Lower leg skin (tissue), 4 donors: Measurements from ENCODE around the gene IVNS1ABP. TPM values are rescaled to one million over a fixed set of nuclear protein-coding genes. Genes with fewer than 3 reads are reported as not detected.

Experiments
- DNase-seq, 2 donors: peaks; one replicate each; pipeline ENCODE4 v3.0.0-alpha.2; 2019; ENCODE audit warnings: low spot score in 2 of 2
- H3K4me3 ChIP-seq: fragments of 200-600 bp; sonication (generic); 2 replicates; pipeline ENCODE4 v1.5.1; 2017; ENCODE audit warnings: mild to moderate bottlenecking, low read depth; ENCODE audit not compliant: poor library complexity, severe bottlenecking
- POLR2A ChIP-seq, 2 donors: fragments of 450-650 bp; IDR thresholded peaks; one replicate each; pipeline ENCODE4 v1.6.1; 2016 to 2017; ENCODE audit warnings: antibody characterized with exemption in 2 of 2, mild to moderate bottlenecking in 1 of 2, moderate library complexity in 1 of 2
- WGBS, 2 donors: methylation state at CpG; one replicate each; pipeline ENCODE4 v1.1.5; 2018; 5-methylcytosine and 5-hydroxymethylcytosine counted together
- intact Hi-C: fragments of 100-400 bp; cut with DNase I; formaldehyde crosslinking; loops from one replicate; pipeline ENCODE4 v1.15.0; 2023; ENCODE audit warnings: low total_unique reads
- total RNA-seq, 4 donors: library from RNA; depleted of rRNA; stranded (reverse); fragments of >200 nt; gene quantifications; one replicate each; pipeline ENCODE4 v1.1.0, GENCODE V29; 2016
- TF ChIP-seq, protein P1 (sequence below), 3 donors: fragments of 450-650 bp; IDR thresholded peaks; one replicate each; pipeline ENCODE4 v1.5.1; 2016; ENCODE audit warnings: antibody characterized with exemption in 3 of 3, mild to moderate bottlenecking in 3 of 3, moderate library complexity in 2 of 3

IVNS1ABP gene
- total RNA-seq, 4 donors from 2014 or later: 68.8 to 124 (median 97.7) TPM

DNA sequence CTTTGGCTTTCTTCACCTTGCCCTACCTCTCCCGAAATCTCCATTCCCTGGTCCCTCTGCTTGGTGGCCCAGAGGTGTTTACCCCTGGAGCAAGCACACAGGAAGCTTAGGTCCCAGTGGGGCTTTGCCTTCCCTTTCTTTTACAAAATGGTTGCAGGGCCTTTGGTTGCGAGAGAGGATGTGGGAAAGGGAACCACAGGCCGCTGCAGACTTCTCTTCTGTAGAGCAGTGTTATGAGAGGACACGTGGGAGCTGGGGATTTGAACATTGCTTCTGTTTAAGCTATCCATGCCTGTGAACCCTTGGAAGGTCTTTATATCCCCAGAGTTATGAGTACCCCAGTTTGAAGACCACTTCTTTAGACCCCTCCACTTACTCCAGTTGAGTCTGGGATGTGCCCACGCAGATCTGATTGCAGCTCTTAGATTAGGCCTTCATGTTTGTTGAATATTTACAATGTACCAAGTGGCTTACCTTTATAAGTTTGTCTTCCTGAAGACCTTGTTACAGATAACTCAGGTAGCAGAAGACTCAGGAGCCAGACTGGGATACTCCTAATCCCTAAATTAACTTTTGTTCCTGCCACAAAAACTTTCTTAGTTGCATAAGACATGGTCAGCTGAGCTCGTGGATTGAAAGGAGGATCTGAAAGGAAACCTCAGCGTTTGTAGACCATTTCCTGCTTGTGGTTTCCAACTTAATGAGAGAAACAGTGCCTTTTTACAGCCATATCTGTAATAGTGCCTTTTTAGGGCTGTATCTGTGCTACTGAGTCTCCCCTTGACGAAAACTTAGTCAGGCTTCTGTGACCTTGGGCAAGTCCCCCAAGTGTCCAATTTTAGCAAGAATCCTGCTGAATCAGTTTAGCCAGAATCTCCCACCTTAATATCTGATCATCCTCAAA, 21.9 kb upstream of the IVNS1ABP start:
- 78 to 81% methylated on average over 8 of the region's 8 CpGs for WGBS, 2 donors
- peak in 1 of 2 donors; percentile 31 for DNase-seq
- no peak overlapping the region for H3K4me3 ChIP-seq
- no peak for TF ChIP-seq POLR2A (IDR thresholded peaks at IDR 0.05)
- TF ChIP-seq, protein P1, sequence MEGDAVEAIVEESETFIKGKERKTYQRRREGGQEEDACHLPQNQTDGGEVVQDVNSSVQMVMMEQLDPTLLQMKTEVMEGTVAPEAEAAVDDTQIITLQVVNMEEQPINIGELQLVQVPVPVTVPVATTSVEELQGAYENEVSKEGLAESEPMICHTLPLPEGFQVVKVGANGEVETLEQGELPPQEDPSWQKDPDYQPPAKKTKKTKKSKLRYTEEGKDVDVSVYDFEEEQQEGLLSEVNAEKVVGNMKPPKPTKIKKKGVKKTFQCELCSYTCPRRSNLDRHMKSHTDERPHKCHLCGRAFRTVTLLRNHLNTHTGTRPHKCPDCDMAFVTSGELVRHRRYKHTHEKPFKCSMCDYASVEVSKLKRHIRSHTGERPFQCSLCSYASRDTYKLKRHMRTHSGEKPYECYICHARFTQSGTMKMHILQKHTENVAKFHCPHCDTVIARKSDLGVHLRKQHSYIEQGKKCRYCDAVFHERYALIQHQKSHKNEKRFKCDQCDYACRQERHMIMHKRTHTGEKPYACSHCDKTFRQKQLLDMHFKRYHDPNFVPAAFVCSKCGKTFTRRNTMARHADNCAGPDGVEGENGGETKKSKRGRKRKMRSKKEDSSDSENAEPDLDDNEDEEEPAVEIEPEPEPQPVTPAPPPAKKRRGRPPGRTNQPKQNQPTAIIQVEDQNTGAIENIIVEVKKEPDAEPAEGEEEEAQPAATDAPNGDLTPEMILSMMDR (IDR thresholded peaks at IDR 0.05): no peak
- intact Hi-C loops: no loop called here

DNA sequence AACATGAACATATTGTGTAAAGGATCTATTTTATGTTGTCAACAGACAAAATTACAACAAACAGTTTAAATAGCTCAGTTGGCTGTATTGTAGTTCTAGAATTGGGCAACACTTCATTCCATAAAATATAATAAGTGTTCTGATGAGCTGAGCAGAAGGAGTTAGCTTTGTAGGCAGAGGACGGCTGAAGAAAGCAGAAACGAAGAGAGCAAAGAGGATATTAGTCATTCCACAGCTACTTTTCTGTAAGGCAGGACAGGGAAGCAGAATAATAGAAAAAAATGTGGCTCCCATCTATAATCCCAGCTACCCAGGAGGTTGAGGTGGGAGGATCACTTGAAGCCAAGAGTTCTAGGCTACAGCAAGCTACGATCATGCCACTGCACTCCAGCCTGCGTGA, 20.2 kb upstream of the IVNS1ABP start:
- H3K4me3 ChIP-seq: no peak overlapping the region
- no peak for DNase-seq
- 73 to 79% methylated on average over 4 of the region's 4 CpGs for WGBS, 2 donors
- intact Hi-C loops: no loop called here
- TF ChIP-seq, protein P1 (IDR thresholded peaks at IDR 0.05): no peak
- TF ChIP-seq POLR2A (IDR thresholded peaks at IDR 0.05): no peak

DNA sequence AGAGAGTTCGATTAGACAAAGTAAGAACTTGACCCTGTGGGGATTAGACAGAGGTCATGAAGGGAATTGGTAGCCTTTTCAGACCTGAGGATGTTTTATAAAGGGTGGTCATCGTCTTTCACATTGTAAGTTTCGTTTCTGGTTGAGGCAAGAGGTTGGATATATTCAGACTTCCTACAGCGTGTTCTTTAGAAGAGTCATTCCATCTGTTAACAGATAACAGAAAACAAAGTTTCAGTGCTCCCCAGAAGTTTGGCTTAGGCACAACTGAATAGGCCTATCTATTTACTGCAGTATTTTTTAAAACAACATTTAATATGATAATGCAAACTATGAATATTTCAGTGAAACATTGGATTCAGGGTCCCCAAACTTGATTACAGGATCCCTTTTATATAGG, 17.1 kb upstream of the IVNS1ABP start:
- WGBS, 2 donors: 87% methylated on average over 4 of the region's 4 CpGs
- intact Hi-C loops: no loop called here
- no peak overlapping the region for H3K4me3 ChIP-seq
- DNase-seq: no peak
- no peak for TF ChIP-seq POLR2A (IDR thresholded peaks at IDR 0.05)
- TF ChIP-seq, protein P1 (IDR thresholded peaks at IDR 0.05): no peak

DNA sequence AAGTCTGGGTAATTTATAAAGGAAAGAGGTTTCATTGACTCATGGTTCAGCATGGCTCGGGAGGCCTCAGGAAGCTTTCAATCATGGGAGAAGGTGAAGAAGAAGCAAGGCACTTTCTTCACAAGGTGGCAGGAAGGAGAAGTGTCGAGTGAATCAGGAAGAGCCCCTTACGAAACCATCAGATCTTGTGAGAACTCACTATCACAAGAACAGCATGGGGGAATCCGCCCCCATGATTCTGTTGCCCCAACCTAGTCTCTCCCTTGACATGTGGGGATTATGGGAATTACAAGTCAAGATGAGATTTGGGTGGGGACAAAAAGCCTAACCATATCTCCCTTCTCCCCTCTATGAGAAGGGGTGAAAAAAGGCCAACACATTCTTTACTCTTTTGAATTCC, 11.2 kb upstream of the IVNS1ABP start:
- intact Hi-C loops: no loop called here
- TF ChIP-seq POLR2A (IDR thresholded peaks at IDR 0.05): no peak
- TF ChIP-seq, protein P1 (IDR thresholded peaks at IDR 0.05): no peak
- DNase-seq: no peak
- 92 to 98% methylated on average over 4 of the region's 4 CpGs for WGBS, 2 donors
- H3K4me3 ChIP-seq: no peak overlapping the region

DNA sequence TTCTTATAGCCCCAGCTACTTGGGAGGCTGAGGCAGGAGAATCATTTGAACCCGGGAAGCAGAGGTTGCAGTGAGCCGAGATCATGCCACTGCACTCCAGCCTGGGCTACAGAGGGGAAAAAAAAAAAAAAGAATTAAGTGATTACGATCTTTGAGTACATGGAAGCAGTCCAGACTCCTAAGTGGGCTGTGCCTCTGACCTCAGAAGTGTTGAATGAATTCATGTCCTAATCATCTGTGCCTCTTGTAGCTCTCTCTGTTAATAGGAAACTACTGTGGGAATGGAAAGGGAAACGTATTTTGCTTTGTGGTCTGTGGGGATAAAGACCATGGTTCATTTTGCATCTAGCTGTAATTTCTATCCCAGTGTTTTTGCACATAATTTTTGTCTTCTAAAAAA, 8.4 kb upstream of the IVNS1ABP start:
- intact Hi-C loops: no loop called here
- no peak overlapping the region for H3K4me3 ChIP-seq
- 46 to 55% methylated on average over 4 of the region's 4 CpGs for WGBS, 2 donors
- no peak for DNase-seq
- TF ChIP-seq, protein P1 (IDR thresholded peaks at IDR 0.05): no peak
- TF ChIP-seq POLR2A (IDR thresholded peaks at IDR 0.05): no peak
